Astrocyte of the spinal cord (primary cell): ENCODE measurements around the gene BRD3OS.
"Not testable (repeated sequence)": the region's sequence is repeated elsewhere in the genome, so short reads cannot be mapped to it uniquely, and the experiment has no call there.

Experiments
- DNase-seq: peaks from one replicate; pipeline ENCODE4 v3.0.0; 2011; ENCODE audit warnings: low read depth, low spot score
- H3K4me3 ChIP-seq: 2 replicates; pipeline ENCODE4 v1.5.1; 2011; ENCODE audit warnings: low read depth, mild to moderate bottlenecking, low read length, moderate library complexity
- in situ Hi-C: cut with HindIII; loops from 2 replicates; pipeline ENCODE4 v1.10.0; 2017; ENCODE audit warnings: low sequenced_read_pairs
- TF ChIP-seq, protein P1 (sequence below): IDR thresholded peaks from 2 replicates; pipeline ENCODE4 v1.5.1; 2012; ENCODE audit warnings: low read depth, mild to moderate bottlenecking, low read length, inconsistent platforms

Gene BRD3OS

DNA sequence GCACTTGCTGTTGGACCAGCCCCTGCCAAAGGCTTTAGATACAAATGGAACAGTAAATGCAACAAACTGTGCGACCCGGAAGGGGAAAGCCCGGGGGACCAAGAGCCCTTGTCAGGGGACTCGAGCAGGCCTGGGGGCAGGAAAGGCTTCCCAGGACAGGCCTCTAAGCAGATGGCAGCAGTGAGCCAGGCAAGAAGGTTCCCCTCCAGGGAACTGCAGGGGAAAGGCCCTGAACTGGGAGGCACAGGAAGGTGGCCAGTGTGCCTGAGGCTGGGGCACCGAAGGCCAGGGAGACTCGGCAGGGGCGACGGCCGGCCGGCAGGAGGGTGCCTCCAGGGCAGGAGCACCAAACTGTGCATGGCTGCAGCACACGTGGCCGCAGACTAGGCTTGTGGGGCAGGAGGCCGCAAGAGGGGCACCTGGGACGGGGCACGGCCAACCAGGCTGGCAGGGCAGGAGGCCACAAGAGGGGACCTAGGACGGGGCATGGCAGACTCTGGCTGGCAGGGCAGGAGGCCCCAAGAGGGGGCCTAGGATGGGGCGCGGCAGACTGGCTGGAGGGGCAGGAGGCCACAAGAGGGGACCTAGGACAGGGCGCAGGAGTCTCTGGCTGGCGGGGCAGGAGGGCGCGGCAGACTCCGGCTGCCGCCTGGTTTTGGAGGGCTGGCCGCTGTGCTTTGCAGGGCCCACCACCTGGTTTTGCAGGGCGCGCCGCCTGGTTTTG, 43.2 kb upstream of the BRD3OS start:
- no peak for DNase-seq
- in situ Hi-C loops = no loop called here
- TF ChIP-seq, protein P1, sequence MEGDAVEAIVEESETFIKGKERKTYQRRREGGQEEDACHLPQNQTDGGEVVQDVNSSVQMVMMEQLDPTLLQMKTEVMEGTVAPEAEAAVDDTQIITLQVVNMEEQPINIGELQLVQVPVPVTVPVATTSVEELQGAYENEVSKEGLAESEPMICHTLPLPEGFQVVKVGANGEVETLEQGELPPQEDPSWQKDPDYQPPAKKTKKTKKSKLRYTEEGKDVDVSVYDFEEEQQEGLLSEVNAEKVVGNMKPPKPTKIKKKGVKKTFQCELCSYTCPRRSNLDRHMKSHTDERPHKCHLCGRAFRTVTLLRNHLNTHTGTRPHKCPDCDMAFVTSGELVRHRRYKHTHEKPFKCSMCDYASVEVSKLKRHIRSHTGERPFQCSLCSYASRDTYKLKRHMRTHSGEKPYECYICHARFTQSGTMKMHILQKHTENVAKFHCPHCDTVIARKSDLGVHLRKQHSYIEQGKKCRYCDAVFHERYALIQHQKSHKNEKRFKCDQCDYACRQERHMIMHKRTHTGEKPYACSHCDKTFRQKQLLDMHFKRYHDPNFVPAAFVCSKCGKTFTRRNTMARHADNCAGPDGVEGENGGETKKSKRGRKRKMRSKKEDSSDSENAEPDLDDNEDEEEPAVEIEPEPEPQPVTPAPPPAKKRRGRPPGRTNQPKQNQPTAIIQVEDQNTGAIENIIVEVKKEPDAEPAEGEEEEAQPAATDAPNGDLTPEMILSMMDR = no peak
- no peak overlapping the region for H3K4me3 ChIP-seq

DNA sequence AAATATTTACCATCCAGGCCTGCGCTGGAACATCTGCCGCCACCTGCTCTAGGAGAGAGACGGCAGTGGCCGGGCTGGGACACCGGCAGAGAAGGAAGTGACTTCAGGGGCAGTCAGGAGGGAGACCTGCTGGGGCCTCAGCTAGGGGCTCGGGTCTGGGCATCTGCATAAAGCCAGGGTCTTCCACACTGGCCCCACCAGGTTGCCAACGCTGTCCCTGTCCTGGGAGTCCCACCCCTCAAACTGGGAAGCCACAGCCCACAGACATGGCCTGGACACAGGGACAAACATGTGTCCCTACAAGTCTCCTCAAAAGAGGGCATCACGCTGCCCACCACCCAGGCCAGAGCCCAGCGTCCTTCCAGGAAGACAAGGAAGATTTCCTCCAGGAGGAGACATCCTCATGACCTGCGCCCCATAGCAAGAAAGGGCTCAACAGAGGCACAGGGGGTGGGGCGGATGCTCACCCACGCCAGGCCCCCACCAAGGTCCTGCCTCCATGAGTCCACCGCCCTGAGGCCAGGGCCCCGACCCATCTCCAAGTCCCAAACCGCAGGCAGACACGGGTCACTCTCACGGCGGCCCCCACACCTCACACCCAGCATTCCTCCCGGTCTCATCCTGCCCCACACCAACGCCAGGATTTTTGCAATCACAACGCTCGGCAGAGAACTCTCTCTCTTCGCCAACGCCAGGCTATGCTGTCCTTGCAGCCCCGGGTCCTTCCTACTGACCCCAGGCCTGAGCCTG, 42.1 kb upstream of the BRD3OS start:
- H3K4me3 ChIP-seq = no peak overlapping the region
- TF ChIP-seq, protein P1 = no peak
- in situ Hi-C loops = no loop called here
- no peak for DNase-seq

DNA sequence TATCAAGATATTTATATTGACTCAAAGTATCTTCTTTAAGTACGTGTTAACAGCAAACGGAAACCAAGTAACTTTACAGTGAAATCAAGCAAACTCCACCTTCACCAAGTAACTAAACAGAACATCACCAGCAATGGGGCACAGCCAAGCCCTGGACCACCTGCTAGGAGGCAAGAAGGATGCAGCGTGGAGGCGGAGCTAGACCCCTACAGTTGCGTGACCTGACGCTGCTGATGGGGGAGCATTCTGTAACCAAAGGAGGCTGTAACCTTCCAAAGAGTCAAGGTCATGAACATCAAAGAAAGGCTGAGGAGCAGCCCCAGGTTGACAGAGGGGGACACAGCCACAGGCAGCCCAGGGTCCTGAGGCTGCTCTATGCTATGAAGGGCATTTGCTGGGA, 39.2 kb upstream of the BRD3OS start:
- no peak for DNase-seq
- TF ChIP-seq, protein P1 = no peak
- H3K4me3 ChIP-seq = no peak overlapping the region
- in situ Hi-C loops = no loop called here

DNA sequence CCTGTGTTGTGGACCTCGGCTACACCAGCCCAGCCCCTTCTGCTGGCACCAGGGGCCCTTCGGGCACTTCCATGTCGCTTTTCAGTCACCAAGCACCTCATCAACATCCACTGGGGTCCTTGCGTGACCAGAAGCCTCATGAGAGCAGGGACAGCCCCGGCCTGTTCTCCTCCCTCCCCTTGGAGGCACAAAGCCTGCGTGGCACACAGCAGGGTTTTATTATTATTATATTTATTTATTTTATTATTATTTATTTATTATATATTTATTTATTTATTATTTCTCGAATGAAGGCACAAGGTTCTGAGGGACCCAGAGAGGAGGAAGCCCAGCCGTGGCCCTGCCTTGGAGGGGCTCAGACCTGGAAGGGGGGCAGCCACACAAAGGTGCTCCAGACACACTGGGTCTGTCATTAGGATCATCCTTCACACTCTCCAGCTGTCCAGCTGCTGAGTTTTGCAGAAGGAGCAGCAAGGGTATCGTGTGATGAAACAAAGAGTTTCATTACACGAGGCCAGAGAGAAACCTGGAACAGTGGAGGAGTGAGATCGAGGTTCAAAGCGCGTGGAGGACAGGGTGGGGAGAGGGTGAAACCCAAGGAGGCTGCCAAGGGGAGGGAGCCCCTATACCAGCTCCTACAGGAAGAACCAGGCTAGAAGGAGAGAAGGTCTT, 38.4 kb upstream of the BRD3OS start:
- H3K4me3 ChIP-seq = no peak overlapping the region
- in situ Hi-C loops = no loop called here
- TF ChIP-seq, protein P1 = no peak
- DNase-seq = no peak

DNA sequence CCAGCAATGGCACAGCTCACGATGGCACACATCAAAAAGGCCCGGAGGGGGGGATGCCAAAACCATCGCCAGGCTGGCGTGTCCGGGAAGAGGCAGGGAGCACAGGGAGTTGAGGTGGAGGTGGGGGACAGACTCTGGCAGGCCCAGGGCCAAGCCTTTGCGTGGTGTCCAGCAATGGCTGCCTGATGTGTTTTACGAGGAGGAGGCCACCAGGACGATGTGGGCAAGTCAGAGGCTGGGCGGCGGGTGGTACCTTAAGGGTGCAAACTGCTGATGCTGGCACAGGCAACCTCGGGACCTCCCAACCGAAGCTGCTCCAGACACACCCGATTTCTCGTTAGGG, 37.9 kb upstream of the BRD3OS start:
- H3K4me3 ChIP-seq = no peak overlapping the region
- TF ChIP-seq, protein P1 = no peak
- no peak for DNase-seq
- in situ Hi-C loops = no loop called here

DNA sequence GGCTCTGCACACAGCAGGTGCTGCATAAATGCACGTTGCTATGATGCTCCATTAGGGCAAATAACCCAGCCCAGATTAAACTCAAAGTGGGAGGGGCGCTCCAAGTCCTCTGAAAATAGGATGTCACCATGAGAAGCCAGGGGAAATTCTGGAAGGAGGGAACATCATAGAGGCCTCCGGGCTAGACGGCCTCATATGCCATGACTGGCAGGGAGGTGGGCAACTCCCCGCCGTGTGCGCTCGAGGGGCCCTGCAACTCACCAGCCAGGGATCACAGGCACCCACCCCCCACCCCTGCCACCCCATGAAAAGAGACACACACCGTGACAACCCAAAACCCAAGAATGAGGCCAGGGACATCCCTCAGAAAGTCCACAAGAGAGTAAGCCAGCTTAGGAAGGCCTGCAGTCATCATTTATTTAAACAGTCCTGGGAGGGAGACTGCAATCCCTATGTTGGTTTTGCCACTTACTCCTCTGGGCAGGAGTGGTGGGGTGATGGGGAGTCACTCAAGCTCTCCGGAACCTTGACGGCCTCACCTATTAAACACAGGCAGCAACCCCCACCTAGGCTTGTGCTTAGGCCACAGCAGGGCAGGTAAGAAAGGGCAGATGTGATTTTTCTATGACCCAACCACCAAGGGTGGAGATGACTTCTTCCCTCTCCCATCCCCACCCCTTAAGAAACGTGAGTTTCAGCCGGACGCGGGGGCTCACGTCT, 37.2 kb upstream of the BRD3OS start:
- in situ Hi-C loops = no loop called here
- no peak overlapping the region for H3K4me3 ChIP-seq
- no peak for DNase-seq
- TF ChIP-seq, protein P1 = no peak

DNA sequence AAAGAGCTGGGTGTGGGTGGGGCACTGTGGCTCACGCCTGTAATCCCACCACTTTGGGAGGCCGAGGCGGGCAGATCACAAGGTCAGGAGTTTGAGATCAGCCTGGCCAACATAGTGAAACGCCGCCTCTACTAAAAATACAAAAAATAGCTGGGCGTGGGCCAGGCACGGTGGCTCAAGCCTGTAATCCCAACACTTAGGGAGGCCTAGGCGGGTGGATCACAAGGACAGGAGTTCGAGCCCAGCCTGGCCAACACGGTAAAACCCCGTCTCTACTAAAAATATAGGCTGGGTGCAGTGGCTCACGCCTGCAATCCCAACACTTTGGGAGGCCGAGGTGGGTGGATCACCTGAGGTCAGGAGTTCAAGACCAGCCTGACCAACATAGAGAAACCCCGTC, 36.5 kb upstream of the BRD3OS start:
- H3K4me3 ChIP-seq, in situ Hi-C loops: not testable (repeated sequence)

More for the DNA sequence above, 36.5 kb upstream of the BRD3OS start:
- not testable (repeated sequence) for DNase-seq
